ENCODE results near the gene DYNC2H1.
A peak's percentile ranks its signal among the peaks of the same experiment; 100 is the strongest.

Gene DYNC2H1

GRCh38 chr11:103164093-103164796 is 55.0 kb downstream of the DYNC2H1 start:
- TF ChIP-seq JUND (IDR thresholded peaks at IDR 0.05; ENCODE audit: low read depth): no peak
- in situ Hi-C loops (cut with HindIII; ENCODE audit: low pct_unique_long_range_greater_than_20kb, low sequenced_read_pairs): no loop called here
- no peak for DNase-seq (ENCODE audit: low read depth in 1 of 2, low spot score in 1 of 2)

GRCh38 chr11:103167166-103167565 is 57.9 kb downstream of the DYNC2H1 start:
- DNase-seq (ENCODE audit: low read depth in 1 of 2, low spot score in 1 of 2): no peak
- in situ Hi-C loops (cut with HindIII; ENCODE audit: low pct_unique_long_range_greater_than_20kb, low sequenced_read_pairs): no loop called here
- no peak for TF ChIP-seq JUND (IDR thresholded peaks at IDR 0.05; ENCODE audit: low read depth)

GRCh38 chr11:103170865-103171264 is 61.6 kb downstream of the DYNC2H1 start:
- in situ Hi-C loops (cut with HindIII; ENCODE audit: low pct_unique_long_range_greater_than_20kb, low sequenced_read_pairs): no loop called here
- no peak for DNase-seq (ENCODE audit: low read depth in 1 of 2, low spot score in 1 of 2)
- no peak for TF ChIP-seq JUND (IDR thresholded peaks at IDR 0.05; ENCODE audit: low read depth)

GRCh38 chr11:103175461-103176129 is 66.4 kb downstream of the DYNC2H1 start:
- in situ Hi-C loops (cut with HindIII; ENCODE audit: low pct_unique_long_range_greater_than_20kb, low sequenced_read_pairs): no loop called here
- TF ChIP-seq JUND (IDR thresholded peaks at IDR 0.05; ENCODE audit: low read depth): no peak

GRCh38 chr11:103183981-103184611 is 74.9 kb downstream of the DYNC2H1 start:
- DNase-seq (ENCODE audit: low read depth in 1 of 2, low spot score in 1 of 2): no peak
- in situ Hi-C loops (cut with HindIII; ENCODE audit: low pct_unique_long_range_greater_than_20kb, low sequenced_read_pairs): no loop called here
- no peak for TF ChIP-seq JUND (IDR thresholded peaks at IDR 0.05; ENCODE audit: low read depth)

More at GRCh38 chr11:103175461-103176129, 66.4 kb downstream of the DYNC2H1 start:
- DNase-seq (ENCODE audit: low read depth in 1 of 2, low spot score in 1 of 2): no peak

- peak; percentile 18 to 60 for DNase-seq (ENCODE audit: low read depth in 1 of 2, low spot score in 1 of 2)
- no peak for TF ChIP-seq JUND (IDR thresholded peaks at IDR 0.05; ENCODE audit: low read depth)
- in situ Hi-C loops (cut with HindIII; ENCODE audit: low pct_unique_long_range_greater_than_20kb, low sequenced_read_pairs): no loop called here
Observed at GRCh38 chr11:103202048-103202651, 92.9 kb downstream of the DYNC2H1 start.

- no peak for DNase-seq (ENCODE audit: low read depth in 1 of 2, low spot score in 1 of 2)
- TF ChIP-seq JUND (IDR thresholded peaks at IDR 0.05; ENCODE audit: low read depth): no peak
- in situ Hi-C loops (cut with HindIII; ENCODE audit: low pct_unique_long_range_greater_than_20kb, low sequenced_read_pairs): no loop called here
Observed at GRCh38 chr11:103210543-103210942, 101.3 kb downstream of the DYNC2H1 start.

- DNase-seq (ENCODE audit: low read depth in 1 of 2, low spot score in 1 of 2): no peak
- TF ChIP-seq JUND (IDR thresholded peaks at IDR 0.05; ENCODE audit: low read depth): no peak
- in situ Hi-C loops (cut with HindIII; ENCODE audit: low pct_unique_long_range_greater_than_20kb, low sequenced_read_pairs): no loop called here
Observed at GRCh38 chr11:103215812-103216211, 106.6 kb downstream of the DYNC2H1 start.

- no peak for TF ChIP-seq JUND (IDR thresholded peaks at IDR 0.05; ENCODE audit: low read depth)
Observed at GRCh38 chr11:103220133-103220532, 110.9 kb downstream of the DYNC2H1 start.

GRCh38 chr11:103222806-103223205 is 113.6 kb downstream of the DYNC2H1 start:
- no peak for DNase-seq (ENCODE audit: low read depth in 1 of 2, low spot score in 1 of 2)
- TF ChIP-seq JUND (IDR thresholded peaks at IDR 0.05; ENCODE audit: low read depth): no peak
- in situ Hi-C loops (cut with HindIII; ENCODE audit: low pct_unique_long_range_greater_than_20kb, low sequenced_read_pairs): no loop called here

More at GRCh38 chr11:103220133-103220532, 110.9 kb downstream of the DYNC2H1 start:
- in situ Hi-C loops (cut with HindIII; ENCODE audit: low pct_unique_long_range_greater_than_20kb, low sequenced_read_pairs): no loop called here
- DNase-seq (ENCODE audit: low read depth in 1 of 2, low spot score in 1 of 2): no peak

- no peak for DNase-seq (ENCODE audit: low read depth in 1 of 2, low spot score in 1 of 2)
- TF ChIP-seq JUND (IDR thresholded peaks at IDR 0.05; ENCODE audit: low read depth): no peak
- in situ Hi-C loops (cut with HindIII; ENCODE audit: low pct_unique_long_range_greater_than_20kb, low sequenced_read_pairs): no loop called here
Observed at GRCh38 chr11:103228807-103229206, 119.6 kb downstream of the DYNC2H1 start.

- in situ Hi-C loops (cut with HindIII; ENCODE audit: low pct_unique_long_range_greater_than_20kb, low sequenced_read_pairs): no loop called here
- no peak for TF ChIP-seq JUND (IDR thresholded peaks at IDR 0.05; ENCODE audit: low read depth)
- DNase-seq (ENCODE audit: low read depth in 1 of 2, low spot score in 1 of 2): no peak
Observed at GRCh38 chr11:103234974-103235373, 125.7 kb downstream of the DYNC2H1 start.

GRCh38 chr11:103241574-103241973 is 132.3 kb downstream of the DYNC2H1 start:
- DNase-seq (ENCODE audit: low read depth in 1 of 2, low spot score in 1 of 2): no peak
- TF ChIP-seq JUND (IDR thresholded peaks at IDR 0.05; ENCODE audit: low read depth): no peak
- in situ Hi-C loops (cut with HindIII; ENCODE audit: low pct_unique_long_range_greater_than_20kb, low sequenced_read_pairs): no loop called here
